NCI-H128 (cell line): Measurements from ENCODE around the gene PLK3.

Source experiments
- DNase-seq: peaks from one replicate; lab custom pipeline; 2025; ENCODE audit not compliant: unreplicated experiment; lab: John Stamatoyannopoulos, UW

PLK3 gene

DNA sequence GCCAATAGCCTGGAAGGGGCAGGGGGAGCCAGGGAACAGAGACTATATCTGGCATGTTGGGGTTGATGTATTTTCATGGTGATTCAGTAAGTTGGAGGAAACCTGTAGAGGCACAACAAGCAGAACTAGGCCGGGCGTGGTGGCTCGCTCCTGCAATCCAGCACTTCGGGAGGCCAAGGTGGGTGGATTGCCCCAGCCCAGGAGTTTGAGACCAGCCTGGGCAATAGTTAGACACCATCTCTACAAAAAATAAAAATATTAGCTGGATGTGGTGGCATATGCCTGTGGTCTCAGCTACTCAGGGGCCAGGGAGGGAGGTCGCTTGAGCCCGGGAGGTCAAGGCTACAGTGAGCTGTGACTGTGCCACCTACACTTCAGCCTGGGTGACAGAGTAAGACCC, 53.0 kb downstream of the PLK3 start:
- DNase-seq, result no peak

DNA sequence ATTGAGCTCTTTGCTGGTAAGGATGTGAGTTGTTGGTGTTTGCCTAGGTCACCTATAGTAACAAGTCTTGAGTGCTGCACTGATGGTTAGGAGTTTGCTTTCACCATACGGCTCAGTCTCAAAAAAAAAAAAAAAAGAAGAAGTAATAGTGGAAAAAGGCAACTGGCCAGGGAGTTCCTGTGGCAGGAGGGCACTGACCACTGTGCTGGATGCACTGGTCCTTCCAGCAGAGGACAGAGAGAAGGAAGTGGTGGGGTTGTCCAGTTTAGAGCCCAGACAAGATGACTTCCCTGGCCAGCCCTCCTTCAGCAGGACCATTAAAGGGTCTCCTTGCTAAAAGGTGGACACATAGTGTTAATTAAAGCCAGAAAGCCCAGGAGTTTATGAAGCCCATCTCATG, 54.8 kb downstream of the PLK3 start:
- DNase-seq, result no peak
